Daoy (cell line): ENCODE data around the gene NEGR1. TPM values are rescaled to one million over a fixed set of nuclear protein-coding genes. Genes with fewer than 3 reads are reported as not detected.
A peak's percentile ranks its signal among the peaks of the same experiment; 100 is the strongest.

Experiments used
- DNase-seq: peaks from one replicate; pipeline ENCODE4 v3.0.0-alpha.2; 2015; ENCODE audit warnings: low read depth
- total RNA-seq: library from RNA; depleted of rRNA; stranded (reverse); fragments of >200 nt; shearing (Covaris generic); gene quantifications from 2 replicates; pipeline ENCODE4 v1.2.3, GENCODE V29; 2014

Gene NEGR1
- total RNA-seq, 1 experiment from 2014 or later, result 16.3 TPM

GRCh38 chr1:72235062-72235461 lies 47.3 kb downstream of the NEGR1 start:
- no peak for DNase-seq

GRCh38 chr1:72230746-72231145 lies 51.6 kb downstream of the NEGR1 start:
- peak; percentile 19 for DNase-seq

- peak; percentile 11 for DNase-seq
Measured at GRCh38 chr1:72229893-72230292, 52.4 kb downstream of the NEGR1 start.

GRCh38 chr1:72227667-72228066 lies 54.7 kb downstream of the NEGR1 start:
- DNase-seq, result no peak

- no peak for DNase-seq
Measured at GRCh38 chr1:72224506-72224905, 57.8 kb downstream of the NEGR1 start.

- DNase-seq, result no peak
Measured at GRCh38 chr1:72221811-72222210, 60.5 kb downstream of the NEGR1 start.

- no peak for DNase-seq
Measured at GRCh38 chr1:72218141-72218739, 64.1 kb downstream of the NEGR1 start.

- no peak for DNase-seq
Measured at GRCh38 chr1:72207059-72207458, 75.3 kb downstream of the NEGR1 start.

- DNase-seq, result no peak
Measured at GRCh38 chr1:72202761-72203160, 79.6 kb downstream of the NEGR1 start.

GRCh38 chr1:72197786-72198185 lies 84.6 kb downstream of the NEGR1 start:
- no peak for DNase-seq

- peak; percentile 8 for DNase-seq
Measured at GRCh38 chr1:72186733-72187307, 95.5 kb downstream of the NEGR1 start.

GRCh38 chr1:72184099-72184701 lies 98.1 kb downstream of the NEGR1 start:
- DNase-seq, result no peak

- DNase-seq, result no peak
Measured at GRCh38 chr1:72182859-72183258, 99.5 kb downstream of the NEGR1 start.

- DNase-seq, result peak; percentile 22
Measured at GRCh38 chr1:72178266-72178665, 104.1 kb downstream of the NEGR1 start.

GRCh38 chr1:72177711-72178110 lies 104.6 kb downstream of the NEGR1 start:
- peak; percentile 16 for DNase-seq

GRCh38 chr1:72170246-72170645 lies 112.1 kb downstream of the NEGR1 start:
- no peak for DNase-seq

- no peak for DNase-seq
Measured at GRCh38 chr1:72166426-72166825, 115.9 kb downstream of the NEGR1 start.

- no peak for DNase-seq
Measured at GRCh38 chr1:72150508-72150907, 131.8 kb downstream of the NEGR1 start.

- no peak for DNase-seq
Measured at GRCh38 chr1:72141875-72142274, 140.5 kb downstream of the NEGR1 start.

GRCh38 chr1:72140222-72140621 lies 142.1 kb downstream of the NEGR1 start:
- DNase-seq, result peak; percentile 12

GRCh38 chr1:72137656-72138055 lies 144.7 kb downstream of the NEGR1 start:
- no peak for DNase-seq

GRCh38 chr1:72129869-72130268 lies 152.5 kb downstream of the NEGR1 start:
- DNase-seq, result no peak

GRCh38 chr1:72122099-72122880 lies 160.0 kb downstream of the NEGR1 start:
- no peak for DNase-seq
